Chondrocyte (in vitro differentiated cells): ENCODE data around the gene ENTPD7. TPM values are rescaled to one million over a fixed set of nuclear protein-coding genes. Genes with fewer than 3 reads are reported as not detected.

Experiments
- DNase-seq: peaks from one replicate; pipeline ENCODE4 v3.0.0; 2021; ENCODE audit warnings: mixed read lengths, low spot score
- H3K27ac Mint-ChIP-seq: one replicate; pipeline ENCODE4 v1.8.0; 2021; ENCODE audit warnings: mild to moderate bottlenecking, moderate library complexity, mixed read lengths; ENCODE audit not compliant: unreplicated experiment
- H3K27me3 Mint-ChIP-seq: 2 replicates; pipeline ENCODE4 v1.8.0; 2021; ENCODE audit warnings: low read depth, mixed read lengths
- H3K36me3 Mint-ChIP-seq: 2 replicates; pipeline ENCODE4 v1.8.0; 2021; ENCODE audit warnings: low read depth, mixed read lengths
- H3K4me1 Mint-ChIP-seq: 2 replicates; pipeline ENCODE4 v1.8.0; 2021; ENCODE audit warnings: low read depth, mild to moderate bottlenecking, mixed read lengths
- H3K4me3 Mint-ChIP-seq: one replicate; pipeline ENCODE4 v1.8.0; 2021; ENCODE audit warnings: mild to moderate bottlenecking, moderate library complexity, mixed read lengths; ENCODE audit not compliant: unreplicated experiment
- H3K9me3 Mint-ChIP-seq: 2 replicates; pipeline ENCODE4 v1.8.0; 2021; ENCODE audit warnings: low read depth, mixed read lengths
- total RNA-seq: library from RNA; stranded (reverse); gene quantifications from 3 replicates; pipeline ENCODE4 v1.2.1, GENCODE V29; 2021
- TF ChIP-seq, protein P1 (sequence below): fragments of 200-600 bp; sonication (generic); IDR thresholded peaks from 2 replicates; pipeline ENCODE4 v1.5.0; 2021; ENCODE audit warnings: antibody characterized with exemption, mild to moderate bottlenecking, moderate library complexity

The ENTPD7 gene
- total RNA-seq, 1 donor from 2014 or later, result 28.8 TPM

DNA sequence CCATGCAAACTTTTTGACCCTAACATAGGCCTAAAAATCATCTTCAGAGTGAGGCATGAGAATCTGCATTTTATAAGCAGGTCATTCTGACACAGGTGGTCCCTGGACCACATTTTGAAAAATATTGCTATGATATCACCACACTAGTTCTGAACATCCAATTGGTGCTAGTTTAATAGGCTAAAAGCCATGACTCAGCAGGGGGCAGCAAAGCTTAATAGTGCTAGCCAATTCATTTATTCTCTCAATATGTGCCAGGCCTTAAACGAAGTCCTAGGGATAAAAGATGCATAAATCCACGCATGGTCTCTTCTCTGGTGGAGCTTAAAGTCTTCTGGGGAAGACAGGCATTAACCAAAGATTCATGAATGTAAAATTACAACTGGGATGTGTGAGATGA is 28.9 kb upstream of the ENTPD7 start:
- Mint-ChIP-seq H3K27ac (no peak overlapping the region), H3K4me1 (no peaks in the 10 kb centered on the region), H3K27me3 (peaks cover 13% of the 10 kb centered on the region), H3K36me3 (no peaks in the 10 kb centered on the region), H3K4me3 (no peak overlapping the region), H3K9me3 (peaks cover 5% of the 10 kb centered on the region)
- TF ChIP-seq, protein P1, sequence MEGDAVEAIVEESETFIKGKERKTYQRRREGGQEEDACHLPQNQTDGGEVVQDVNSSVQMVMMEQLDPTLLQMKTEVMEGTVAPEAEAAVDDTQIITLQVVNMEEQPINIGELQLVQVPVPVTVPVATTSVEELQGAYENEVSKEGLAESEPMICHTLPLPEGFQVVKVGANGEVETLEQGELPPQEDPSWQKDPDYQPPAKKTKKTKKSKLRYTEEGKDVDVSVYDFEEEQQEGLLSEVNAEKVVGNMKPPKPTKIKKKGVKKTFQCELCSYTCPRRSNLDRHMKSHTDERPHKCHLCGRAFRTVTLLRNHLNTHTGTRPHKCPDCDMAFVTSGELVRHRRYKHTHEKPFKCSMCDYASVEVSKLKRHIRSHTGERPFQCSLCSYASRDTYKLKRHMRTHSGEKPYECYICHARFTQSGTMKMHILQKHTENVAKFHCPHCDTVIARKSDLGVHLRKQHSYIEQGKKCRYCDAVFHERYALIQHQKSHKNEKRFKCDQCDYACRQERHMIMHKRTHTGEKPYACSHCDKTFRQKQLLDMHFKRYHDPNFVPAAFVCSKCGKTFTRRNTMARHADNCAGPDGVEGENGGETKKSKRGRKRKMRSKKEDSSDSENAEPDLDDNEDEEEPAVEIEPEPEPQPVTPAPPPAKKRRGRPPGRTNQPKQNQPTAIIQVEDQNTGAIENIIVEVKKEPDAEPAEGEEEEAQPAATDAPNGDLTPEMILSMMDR, result peak; percentile 70
- DNase-seq, result no peak

DNA sequence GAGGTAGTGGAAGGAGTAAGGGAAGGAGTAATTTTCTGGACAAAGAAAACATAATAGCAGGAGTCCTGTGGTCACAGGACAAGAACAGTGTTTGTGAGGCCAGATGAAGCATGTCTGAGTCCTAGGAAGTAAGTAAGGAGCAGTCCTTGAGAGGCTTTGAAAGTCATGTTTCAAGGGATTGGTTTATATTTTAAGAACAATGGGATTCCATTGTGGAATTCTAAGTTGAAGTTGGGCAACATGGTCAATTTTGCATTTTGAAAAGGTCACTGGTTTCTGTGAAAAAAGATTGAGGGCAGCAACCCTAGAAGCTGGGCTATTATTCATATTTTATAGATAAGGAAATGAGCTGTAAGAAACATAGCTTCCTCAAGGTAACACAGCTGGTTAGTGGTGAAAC is 28.3 kb upstream of the ENTPD7 start:
- H3K9me3 Mint-ChIP-seq, result peaks cover 8% of the 10 kb centered on the region

DNA sequence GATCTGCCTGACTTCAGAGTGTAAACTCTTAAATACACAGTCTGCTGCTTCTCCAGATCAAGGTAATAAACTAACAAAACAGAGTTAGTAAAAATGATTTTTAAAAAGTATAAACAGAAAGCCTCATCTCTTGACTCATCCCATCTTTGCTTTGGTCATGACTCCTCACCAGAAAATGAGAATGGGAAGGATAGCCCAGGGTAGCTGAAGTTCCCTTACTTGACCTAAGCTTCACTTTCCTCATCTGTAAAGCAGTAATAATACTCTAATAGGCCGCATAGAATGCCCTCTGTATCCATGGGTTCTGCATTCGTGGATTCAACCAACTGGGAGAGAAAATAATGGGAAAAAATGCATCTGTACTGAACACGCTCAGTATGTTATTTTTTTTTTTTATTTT is 27.8 kb upstream of the ENTPD7 start:
- Mint-ChIP-seq H3K27me3 (peaks cover 17% of the 10 kb centered on the region), H3K36me3 (no peaks in the 10 kb centered on the region), H3K4me3 (no peak overlapping the region), H3K4me1 (no peaks in the 10 kb centered on the region), H3K27ac (no peak overlapping the region), H3K9me3 (peaks cover 12% of the 10 kb centered on the region)
- TF ChIP-seq, protein P1, result no peak
- no peak for DNase-seq

More for the DNA sequence above, 28.3 kb upstream of the ENTPD7 start:
- Mint-ChIP-seq H3K36me3 (no peaks in the 10 kb centered on the region), H3K27ac (no peak overlapping the region), H3K4me1 (no peaks in the 10 kb centered on the region), H3K4me3 (no peak overlapping the region), H3K27me3 (peaks cover 13% of the 10 kb centered on the region)
- TF ChIP-seq, protein P1, result no peak
- DNase-seq, result no peak

DNA sequence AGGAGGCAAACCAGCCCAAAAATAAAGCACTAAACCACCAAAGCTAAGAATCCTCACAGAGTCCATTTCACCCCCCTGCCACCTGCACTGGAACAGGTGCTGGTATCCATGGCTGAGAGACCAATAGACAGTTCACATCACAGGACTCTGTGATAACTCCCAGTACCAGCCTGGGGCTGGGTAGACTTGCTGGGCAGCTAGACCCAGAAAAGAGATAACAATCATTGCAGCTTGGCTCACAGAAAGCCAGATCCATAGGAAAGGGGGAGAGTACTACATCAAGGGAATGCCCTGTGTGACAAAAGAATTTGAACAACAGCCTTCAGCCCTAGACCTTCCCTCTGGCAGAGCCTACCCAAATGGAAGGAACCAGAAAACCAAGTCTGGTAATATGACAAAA is 25.5 kb upstream of the ENTPD7 start:
- Mint-ChIP-seq H3K4me3 (no peak overlapping the region), H3K9me3 (peaks cover 26% of the 10 kb centered on the region), H3K4me1 (no peaks in the 10 kb centered on the region), H3K27ac (no peak overlapping the region), H3K36me3 (peaks cover 2% of the 10 kb centered on the region), H3K27me3 (peaks cover 37% of the 10 kb centered on the region)
- no peak for DNase-seq
- TF ChIP-seq, protein P1, result no peak

DNA sequence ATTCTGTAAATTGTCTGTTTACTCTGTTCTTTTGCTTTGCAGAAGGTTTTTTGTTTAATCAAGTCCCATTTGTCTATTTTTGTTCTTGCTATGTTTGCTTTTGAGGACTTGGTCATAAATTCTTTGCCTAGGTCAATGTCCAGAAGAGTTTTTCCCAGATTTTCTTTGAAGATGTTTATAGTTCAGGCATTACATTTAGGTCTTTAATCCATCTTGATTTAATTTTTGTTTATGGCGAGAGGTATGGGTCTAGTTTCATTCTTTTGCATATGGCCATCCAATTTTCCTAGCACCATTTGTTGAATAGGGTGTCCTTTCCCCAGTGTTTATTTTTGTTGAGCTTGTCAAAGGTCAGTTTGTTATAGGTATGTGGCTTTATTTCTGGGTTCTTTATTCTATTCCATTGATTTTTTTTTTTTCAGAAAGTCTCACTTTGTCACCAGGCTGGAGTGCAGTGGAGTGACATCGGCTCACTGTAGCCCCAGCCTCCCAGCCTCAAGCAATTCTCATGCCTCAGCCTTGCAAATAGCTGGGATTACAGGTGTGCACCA is 11.6 kb upstream of the ENTPD7 start:
- Mint-ChIP-seq H3K9me3 (peaks cover 46% of the 10 kb centered on the region), H3K27ac (no peak overlapping the region), H3K36me3 (peaks cover 23% of the 10 kb centered on the region), H3K4me3 (no peak overlapping the region), H3K4me1 (no peaks in the 10 kb centered on the region), H3K27me3 (peaks cover 2% of the 10 kb centered on the region)
- no peak for DNase-seq
- TF ChIP-seq, protein P1, result no peak
